ENCODE data around the gene CSF1.

DNA sequence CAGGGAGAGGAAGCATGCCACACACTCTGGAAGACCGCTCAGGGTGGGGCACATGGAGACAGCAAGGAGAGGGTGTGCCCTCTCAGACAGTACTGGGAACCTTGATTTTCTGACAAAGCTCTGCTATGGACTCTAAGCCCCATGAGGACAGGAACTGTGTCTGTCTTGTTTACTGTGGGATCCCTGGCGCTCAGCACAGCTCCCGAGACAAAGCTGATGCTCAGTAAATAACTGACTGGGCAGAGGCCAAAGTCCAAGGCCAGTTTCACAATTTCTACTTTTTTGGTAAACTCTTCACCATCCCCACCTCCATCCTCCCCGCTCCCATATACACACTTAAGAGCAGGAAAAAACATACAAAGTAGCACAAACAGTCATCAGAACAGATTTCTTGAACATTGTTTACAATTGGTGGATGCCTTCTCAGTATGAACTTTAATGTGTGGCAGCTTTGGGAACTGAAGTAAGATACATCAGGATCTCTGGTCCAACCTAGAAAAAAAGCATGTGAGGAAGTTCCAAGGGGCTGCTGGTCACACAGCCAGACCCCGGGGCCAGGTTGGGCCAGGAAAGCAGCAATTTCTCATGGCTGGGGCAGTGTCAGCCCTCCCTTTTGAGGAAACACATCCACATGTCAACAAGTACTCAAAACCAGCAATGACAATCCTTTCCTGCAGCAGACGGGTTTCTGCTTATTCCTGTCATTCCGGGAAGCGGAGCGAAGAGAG is 68.3 kb downstream of the CSF1 start:
- TF ChIP-seq, protein P1, sequence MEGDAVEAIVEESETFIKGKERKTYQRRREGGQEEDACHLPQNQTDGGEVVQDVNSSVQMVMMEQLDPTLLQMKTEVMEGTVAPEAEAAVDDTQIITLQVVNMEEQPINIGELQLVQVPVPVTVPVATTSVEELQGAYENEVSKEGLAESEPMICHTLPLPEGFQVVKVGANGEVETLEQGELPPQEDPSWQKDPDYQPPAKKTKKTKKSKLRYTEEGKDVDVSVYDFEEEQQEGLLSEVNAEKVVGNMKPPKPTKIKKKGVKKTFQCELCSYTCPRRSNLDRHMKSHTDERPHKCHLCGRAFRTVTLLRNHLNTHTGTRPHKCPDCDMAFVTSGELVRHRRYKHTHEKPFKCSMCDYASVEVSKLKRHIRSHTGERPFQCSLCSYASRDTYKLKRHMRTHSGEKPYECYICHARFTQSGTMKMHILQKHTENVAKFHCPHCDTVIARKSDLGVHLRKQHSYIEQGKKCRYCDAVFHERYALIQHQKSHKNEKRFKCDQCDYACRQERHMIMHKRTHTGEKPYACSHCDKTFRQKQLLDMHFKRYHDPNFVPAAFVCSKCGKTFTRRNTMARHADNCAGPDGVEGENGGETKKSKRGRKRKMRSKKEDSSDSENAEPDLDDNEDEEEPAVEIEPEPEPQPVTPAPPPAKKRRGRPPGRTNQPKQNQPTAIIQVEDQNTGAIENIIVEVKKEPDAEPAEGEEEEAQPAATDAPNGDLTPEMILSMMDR (conservative IDR thresholded peaks at IDR 0.05; ENCODE audit: low read depth in 2 of 2): no peak
- no peak for TF ChIP-seq POLR2AphosphoS5 (IDR thresholded peaks at IDR 0.05; ENCODE audit: low read depth)
- TF ChIP-seq STAT1 (IDR thresholded peaks at IDR 0.05; ENCODE audit: unreplicated experiment): no peak
- TF ChIP-seq EZH2 (IDR thresholded peaks at IDR 0.05; ENCODE audit: low read depth, unreplicated experiment): no peak
- TF ChIP-seq ETS1 (IDR thresholded peaks at IDR 0.05): no peak
- TF ChIP-seq REST (IDR thresholded peaks at IDR 0.05; ENCODE audit: unreplicated experiment): no peak
- TF ChIP-seq JUNB (IDR thresholded peaks at IDR 0.05; ENCODE audit: unreplicated experiment): no peak
- TF ChIP-seq EZH2phosphoT487 (IDR thresholded peaks at IDR 0.05; ENCODE audit: unreplicated experiment): no peak
- no peak for TF ChIP-seq CREB1 (CRISPR knock-in tag; IDR thresholded peaks at IDR 0.05; ENCODE audit: low read depth)
- no peak for TF ChIP-seq ZNF114 (CRISPR knock-in tag; IDR thresholded peaks at IDR 0.05)
- no peak for TF ChIP-seq NANOG (IDR thresholded peaks at IDR 0.05; ENCODE audit: borderline replicate concordance)

Data from GM23338 (cell line).